Dendritic cell treated with granulocyte-macrophage colony-stimulating factor and Interleukin-4, amounts not matched to agents 40 ng/mL and 50 ng/mL, for 4 days (primary cell): Measurements from ENCODE around the gene RANBP17.
"Not testable (repeated sequence)": the region's sequence is repeated elsewhere in the genome, so short reads cannot be mapped to it uniquely, and the experiment has no call there.

Source experiments
- H3K27ac Mint-ChIP-seq: one replicate; pipeline ENCODE4 v1.8.0; 2022; ENCODE audit warnings: mild to moderate bottlenecking, mixed read lengths
- H3K27me3 Mint-ChIP-seq: one replicate; pipeline ENCODE4 v1.8.0; 2022; ENCODE audit warnings: mild to moderate bottlenecking, mixed read lengths
- H3K36me3 Mint-ChIP-seq: one replicate; pipeline ENCODE4 v1.8.0; 2022; ENCODE audit warnings: low read depth, mixed read lengths
- H3K4me1 Mint-ChIP-seq: one replicate; pipeline ENCODE4 v1.8.0; 2022; ENCODE audit warnings: low read depth, mixed read lengths
- H3K4me3 Mint-ChIP-seq: one replicate; pipeline ENCODE4 v1.8.0; 2022; ENCODE audit warnings: mild to moderate bottlenecking, moderate library complexity, mixed read lengths
- H3K9me3 Mint-ChIP-seq: one replicate; pipeline ENCODE4 v1.8.0; 2022; ENCODE audit warnings: mixed read lengths
- intact Hi-C: fragments of 100-400 bp; cut with micrococcal nuclease; formaldehyde crosslinking; loops from one replicate; pipeline ENCODE4 v1.15.0; 2022

RANBP17 gene

DNA sequence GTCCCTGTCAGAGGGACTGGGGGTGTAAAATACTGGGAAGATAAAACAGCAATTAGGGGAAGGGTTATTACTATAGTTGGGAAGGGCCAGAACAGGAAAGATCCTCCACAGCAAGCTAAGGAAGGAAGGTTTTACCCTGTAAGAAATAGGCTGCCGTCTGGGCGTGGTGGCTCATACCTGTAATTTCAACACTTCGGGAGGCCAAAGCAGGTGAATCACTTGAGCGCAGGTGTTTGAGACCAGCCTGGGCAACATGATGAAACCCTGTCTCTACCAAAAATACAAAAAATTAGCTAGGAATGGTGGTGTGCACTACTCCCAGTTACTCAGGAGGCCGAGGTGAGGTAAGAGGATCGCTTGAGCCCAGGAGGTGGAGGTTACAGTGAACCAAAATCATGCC lies 282.1 kb downstream of the RANBP17 start:
- Mint-ChIP-seq H3K27me3 (no peaks in the 10 kb centered on the region), H3K4me3 (no peak overlapping the region), H3K36me3 (no peaks in the 10 kb centered on the region), H3K4me1 (no peaks in the 10 kb centered on the region), H3K27ac (no peak overlapping the region), H3K9me3 (no peaks in the 10 kb centered on the region)
- intact Hi-C loops = no loop called here

- intact Hi-C loops = no loop called here
- Mint-ChIP-seq H3K9me3 (no peaks in the 10 kb centered on the region), H3K4me3 (no peak overlapping the region), H3K4me1 (no peaks in the 10 kb centered on the region), H3K27me3 (no peaks in the 10 kb centered on the region), H3K36me3 (no peaks in the 10 kb centered on the region), H3K27ac (no peak overlapping the region)
Observed at GRCh38 chr5:171149333-171149732, 287.5 kb downstream of the RANBP17 start.

DNA sequence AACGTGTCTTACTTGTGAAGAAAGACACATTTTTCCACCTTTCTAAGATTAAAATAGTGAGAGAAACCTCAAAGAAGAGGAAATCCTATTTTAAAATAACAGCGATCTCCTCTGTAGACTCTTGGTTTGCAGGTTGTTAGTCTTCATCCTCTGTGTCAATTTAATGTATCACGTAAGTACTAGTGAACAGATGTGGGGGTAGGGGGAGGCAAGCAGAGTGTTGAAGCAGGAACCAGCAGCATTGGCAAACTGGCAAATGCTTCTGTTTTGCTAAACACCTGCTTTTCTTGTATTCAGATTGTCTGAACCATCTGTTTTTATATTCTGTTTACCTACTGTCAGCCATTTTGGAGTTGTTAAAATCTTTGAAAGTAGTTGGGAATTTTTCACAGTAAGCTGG lies 288.0 kb downstream of the RANBP17 start:
- no peaks in the 10 kb centered on the region for H3K27me3 Mint-ChIP-seq
- H3K4me1 Mint-ChIP-seq = no peaks in the 10 kb centered on the region
- H3K36me3 Mint-ChIP-seq = no peaks in the 10 kb centered on the region
- H3K4me3 Mint-ChIP-seq = no peak overlapping the region
- no peak overlapping the region for H3K27ac Mint-ChIP-seq
- H3K9me3 Mint-ChIP-seq = no peaks in the 10 kb centered on the region
- intact Hi-C loops = no loop called here

DNA sequence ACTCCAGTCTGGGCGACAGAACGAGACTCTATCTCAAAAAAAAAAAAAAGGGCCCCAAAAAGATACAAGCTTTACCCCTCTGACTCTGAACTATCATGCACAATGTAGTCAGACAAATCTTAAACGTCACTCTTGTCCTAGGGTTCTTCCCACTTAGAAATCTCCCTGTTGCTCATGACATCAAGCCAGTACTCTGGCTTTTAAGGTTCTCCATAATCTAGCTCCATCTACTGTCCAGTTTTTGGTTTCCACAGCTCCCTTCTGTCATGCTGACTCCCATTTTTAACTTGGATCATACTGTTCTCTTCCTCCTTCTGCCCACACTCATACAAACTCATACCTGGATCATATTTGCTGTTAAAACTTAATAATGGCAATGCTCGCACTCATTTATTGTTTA lies 290.6 kb downstream of the RANBP17 start:
- intact Hi-C loops = no loop called here
- Mint-ChIP-seq H3K4me1 (no peaks in the 10 kb centered on the region), H3K4me3 (no peak overlapping the region)

GRCh38 chr5:171155621-171156020 lies 293.8 kb downstream of the RANBP17 start:
- Mint-ChIP-seq H3K27ac (no peak overlapping the region), H3K27me3 (no peaks in the 10 kb centered on the region), H3K4me3 (no peak overlapping the region), H3K9me3 (no peaks in the 10 kb centered on the region), H3K36me3 (no peaks in the 10 kb centered on the region), H3K4me1 (no peaks in the 10 kb centered on the region)
- intact Hi-C loops = no loop called here

More for the DNA sequence above, 290.6 kb downstream of the RANBP17 start:
- Mint-ChIP-seq H3K36me3 (no peaks in the 10 kb centered on the region), H3K27ac (no peak overlapping the region), H3K9me3 (no peaks in the 10 kb centered on the region), H3K27me3 (no peaks in the 10 kb centered on the region)

DNA sequence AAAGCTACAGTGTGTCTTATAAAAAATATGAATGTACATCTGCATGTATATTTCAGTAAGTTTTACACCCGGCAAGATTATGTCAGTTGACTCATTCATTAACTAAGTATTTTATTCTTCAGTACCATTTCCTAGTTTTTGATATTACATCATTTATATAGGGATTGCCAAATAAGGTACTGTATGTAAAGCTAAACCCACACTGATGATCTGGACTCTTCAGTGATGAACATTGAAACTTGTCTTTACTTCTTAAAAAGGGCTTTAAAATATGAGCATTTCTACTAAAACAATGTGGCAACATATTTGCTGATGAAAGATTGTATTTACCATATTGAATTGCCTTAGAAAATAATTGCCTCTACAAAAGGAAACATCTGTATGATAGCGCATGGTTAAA lies 295.5 kb downstream of the RANBP17 start:
- Mint-ChIP-seq H3K4me3 (no peak overlapping the region), H3K36me3 (no peaks in the 10 kb centered on the region), H3K9me3 (no peaks in the 10 kb centered on the region), H3K27me3 (no peaks in the 10 kb centered on the region), H3K27ac (no peak overlapping the region), H3K4me1 (no peaks in the 10 kb centered on the region)
- intact Hi-C loops = no loop called here

DNA sequence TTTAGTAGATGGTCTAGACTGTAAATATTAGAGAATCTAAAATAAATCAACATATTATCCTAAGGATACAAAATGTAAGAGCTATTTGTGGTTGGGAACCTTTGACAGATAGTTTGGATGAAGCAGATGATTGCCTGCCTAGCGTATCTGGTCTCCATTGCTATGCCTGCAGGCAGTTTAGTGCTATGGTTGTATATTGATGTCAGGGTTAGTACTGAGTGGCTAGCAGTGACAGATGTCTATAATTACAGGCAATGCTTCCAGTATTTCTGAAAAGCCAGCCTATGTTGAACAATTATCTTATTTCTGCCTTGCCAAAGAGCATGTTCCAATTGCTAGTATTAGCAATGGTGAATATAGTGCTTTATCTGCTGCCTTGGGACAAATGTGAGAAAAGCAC lies 296.0 kb downstream of the RANBP17 start:
- no peaks in the 10 kb centered on the region for H3K4me1 Mint-ChIP-seq
- H3K27me3 Mint-ChIP-seq = no peaks in the 10 kb centered on the region
- no peaks in the 10 kb centered on the region for H3K36me3 Mint-ChIP-seq
- no peaks in the 10 kb centered on the region for H3K9me3 Mint-ChIP-seq
- H3K27ac Mint-ChIP-seq = no peak overlapping the region
- no peak overlapping the region for H3K4me3 Mint-ChIP-seq
- intact Hi-C loops = no loop called here

DNA sequence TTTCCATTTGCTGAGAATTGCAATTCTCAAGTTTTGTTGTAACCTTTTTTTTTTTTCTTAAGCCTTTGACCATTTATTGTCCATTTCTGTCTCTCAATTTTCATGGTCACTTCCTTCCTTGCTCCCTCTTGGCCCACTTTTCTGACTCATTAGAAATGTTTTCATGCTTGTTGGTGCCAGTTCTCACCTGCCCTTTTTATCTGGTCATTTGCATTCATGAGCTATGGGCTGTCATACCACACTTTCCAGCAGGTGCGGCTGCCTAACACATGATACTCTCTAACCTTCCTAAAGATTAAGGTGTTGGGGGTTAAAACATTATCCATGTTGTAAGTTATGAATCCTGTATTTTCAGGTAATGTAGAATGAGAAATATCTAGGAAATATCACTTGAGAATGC lies 296.8 kb downstream of the RANBP17 start:
- H3K36me3 Mint-ChIP-seq = no peaks in the 10 kb centered on the region
- no peaks in the 10 kb centered on the region for H3K4me1 Mint-ChIP-seq
- H3K27ac Mint-ChIP-seq = no peak overlapping the region
- no peaks in the 10 kb centered on the region for H3K27me3 Mint-ChIP-seq
- H3K4me3 Mint-ChIP-seq = no peak overlapping the region
- intact Hi-C loops = no loop called here
- H3K9me3 Mint-ChIP-seq = no peaks in the 10 kb centered on the region

- intact Hi-C loops = no loop called here
- Mint-ChIP-seq H3K27me3 (no peaks in the 10 kb centered on the region), H3K4me3 (no peak overlapping the region), H3K9me3 (no peaks in the 10 kb centered on the region), H3K4me1 (no peaks in the 10 kb centered on the region), H3K36me3 (no peaks in the 10 kb centered on the region), H3K27ac (no peak overlapping the region)
Observed at GRCh38 chr5:171162165-171162564, 300.3 kb downstream of the RANBP17 start.

DNA sequence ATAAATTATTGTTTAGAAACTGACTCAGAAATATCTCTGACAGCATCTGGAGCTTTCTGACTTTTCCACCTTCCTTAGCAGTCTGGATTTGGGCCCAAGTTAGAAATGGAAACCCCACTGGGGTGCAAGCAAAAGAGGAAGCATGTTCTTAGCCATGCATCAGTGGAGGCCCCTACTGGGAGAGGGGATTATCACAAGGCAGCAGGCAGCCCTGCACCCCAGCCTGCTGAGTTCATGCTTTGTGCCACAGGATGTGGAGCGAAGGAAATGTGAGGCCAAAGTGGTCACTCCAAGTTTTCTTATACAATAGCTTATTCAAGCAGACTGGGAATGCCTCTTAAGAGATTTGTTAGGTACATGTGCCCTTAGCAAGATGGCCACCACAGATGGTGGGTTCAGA lies 300.8 kb downstream of the RANBP17 start:
- intact Hi-C loops = no loop called here
- Mint-ChIP-seq H3K36me3 (no peaks in the 10 kb centered on the region), H3K27ac (no peak overlapping the region), H3K4me3 (no peak overlapping the region), H3K4me1 (no peaks in the 10 kb centered on the region), H3K27me3 (no peaks in the 10 kb centered on the region), H3K9me3 (no peaks in the 10 kb centered on the region)

DNA sequence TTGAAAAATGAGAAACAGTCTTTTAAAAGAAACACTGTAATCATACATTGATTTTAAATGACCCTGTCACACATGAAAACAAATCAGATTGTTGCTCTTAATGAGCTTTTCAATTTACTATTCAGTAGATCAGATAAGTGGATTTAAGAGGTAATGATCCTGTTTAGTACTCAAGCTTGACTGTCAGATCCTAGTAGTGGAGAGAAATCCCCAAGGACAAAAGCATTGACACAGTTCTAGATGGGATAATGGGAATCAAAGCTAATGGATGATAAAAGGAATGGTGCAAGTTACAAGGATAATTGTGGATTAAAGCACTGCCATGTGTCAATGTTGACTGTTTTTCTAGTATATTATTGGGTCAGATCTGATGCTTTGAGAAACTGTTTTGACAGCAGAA lies 304.9 kb downstream of the RANBP17 start:
- H3K9me3 Mint-ChIP-seq = no peaks in the 10 kb centered on the region
- intact Hi-C loops = no loop called here
- H3K36me3 Mint-ChIP-seq = no peaks in the 10 kb centered on the region
- H3K4me3 Mint-ChIP-seq = no peak overlapping the region
- peaks cover 14% of the 10 kb centered on the region for H3K4me1 Mint-ChIP-seq
- peaks cover 7% of the 10 kb centered on the region for H3K27me3 Mint-ChIP-seq
- H3K27ac Mint-ChIP-seq = no peak overlapping the region

DNA sequence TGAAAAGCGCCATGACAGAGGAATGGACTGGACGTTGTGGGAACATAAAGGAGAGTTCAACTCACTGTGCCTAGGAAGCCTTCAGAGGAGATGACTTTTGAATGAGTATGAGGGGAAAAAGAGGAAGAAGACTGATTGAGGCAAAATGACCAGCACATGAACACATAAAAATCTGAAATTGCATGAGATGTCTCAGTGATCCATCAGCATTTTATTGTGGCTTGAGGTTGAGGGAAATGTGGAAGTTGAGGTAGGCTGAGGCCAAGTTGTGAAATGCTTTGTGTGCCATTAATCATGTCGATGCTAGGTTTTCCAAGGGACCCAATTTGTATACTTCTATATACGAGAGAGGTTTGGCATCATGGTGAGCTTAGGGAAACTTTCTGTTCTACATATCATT lies 306.4 kb downstream of the RANBP17 start:
- intact Hi-C loops = no loop called here
- Mint-ChIP-seq H3K4me3 (no peak overlapping the region), H3K27ac (no peak overlapping the region), H3K4me1 (peaks cover 14% of the 10 kb centered on the region), H3K27me3 (peaks cover 7% of the 10 kb centered on the region), H3K9me3 (no peaks in the 10 kb centered on the region), H3K36me3 (no peaks in the 10 kb centered on the region)

GRCh38 chr5:171174960-171175359 lies 313.1 kb downstream of the RANBP17 start:
- H3K9me3 Mint-ChIP-seq, H3K27ac Mint-ChIP-seq, H3K4me3 Mint-ChIP-seq, H3K4me1 Mint-ChIP-seq, intact Hi-C loops, H3K36me3 Mint-ChIP-seq, H3K27me3 Mint-ChIP-seq: not testable (repeated sequence)

GRCh38 chr5:171175746-171176145 lies 313.9 kb downstream of the RANBP17 start:
- Mint-ChIP-seq H3K36me3 (no peaks in the 10 kb centered on the region), H3K9me3 (no peaks in the 10 kb centered on the region)
- intact Hi-C loops = no loop called here

DNA sequence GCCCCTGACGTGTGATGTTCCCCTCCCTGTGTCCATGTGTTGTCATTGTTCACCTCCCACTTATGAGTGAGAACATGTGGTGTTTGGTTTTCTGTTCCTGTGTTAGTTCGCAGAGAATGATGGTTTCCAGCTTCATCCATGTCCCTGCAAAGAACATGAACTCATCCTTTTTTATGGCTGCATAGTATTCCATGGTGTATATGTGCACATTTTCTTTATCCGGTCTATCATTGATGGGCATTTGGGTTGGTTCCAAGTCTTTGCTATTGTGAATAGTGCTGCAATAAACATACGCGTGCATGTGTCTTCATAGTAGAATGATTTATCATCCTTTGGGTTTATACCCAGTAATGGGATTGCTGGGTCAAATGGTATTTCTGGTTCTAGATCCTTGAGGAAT lies 316.4 kb downstream of the RANBP17 start:
- H3K4me3 Mint-ChIP-seq, intact Hi-C loops: not testable (repeated sequence)

More at GRCh38 chr5:171175746-171176145, 313.9 kb downstream of the RANBP17 start:
- H3K4me3 Mint-ChIP-seq = no peak overlapping the region
- no peak overlapping the region for H3K27ac Mint-ChIP-seq
- no peaks in the 10 kb centered on the region for H3K27me3 Mint-ChIP-seq
- no peaks in the 10 kb centered on the region for H3K4me1 Mint-ChIP-seq

DNA sequence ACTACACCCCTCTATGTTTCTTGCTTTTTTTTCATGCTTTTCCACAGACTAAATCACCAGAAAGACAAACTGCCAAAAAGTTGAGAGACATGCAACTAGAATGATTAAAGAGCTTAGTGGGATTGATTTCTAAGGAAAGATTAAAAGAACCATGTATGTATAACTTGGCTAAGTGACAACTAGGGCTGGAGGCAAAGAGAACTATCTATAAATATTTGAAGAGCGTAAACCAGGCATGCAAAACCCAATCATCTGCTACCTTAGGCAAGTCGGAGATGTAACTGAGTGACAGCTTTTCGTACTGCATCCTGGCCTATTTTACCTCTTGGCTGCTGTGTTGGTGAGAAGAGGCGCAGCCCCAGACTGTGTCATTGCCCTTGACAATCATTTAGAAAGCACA lies 326.2 kb downstream of the RANBP17 start:
- Mint-ChIP-seq H3K36me3 (no peaks in the 10 kb centered on the region), H3K4me1 (no peaks in the 10 kb centered on the region), H3K4me3 (no peak overlapping the region), H3K27me3 (no peaks in the 10 kb centered on the region), H3K27ac (no peak overlapping the region), H3K9me3 (no peaks in the 10 kb centered on the region)
- intact Hi-C loops = no loop called here

More for the DNA sequence above, 316.4 kb downstream of the RANBP17 start:
- not testable (repeated sequence) for H3K27ac Mint-ChIP-seq, H3K4me1 Mint-ChIP-seq, H3K27me3 Mint-ChIP-seq, H3K9me3 Mint-ChIP-seq, H3K36me3 Mint-ChIP-seq
